Endothelial cell of umbilical vein (primary cell): ENCODE results near the gene CHRNA10. TPM values are rescaled to one million over a fixed set of nuclear protein-coding genes. Genes with fewer than 3 reads are reported as not detected.

ENCODE experiments used
- BruUV-seq: library from RNA; stranded (reverse); fragments of 400-500 nt; replicated peaks from 2 replicates; lab custom pipeline; 2021; lab: Mats Ljungman, UMichigan
- CTCF ChIA-PET: fragments of 300-600, 350-600 bp; sonication (Branson Sonifier 250); formaldehyde crosslinking; loops from one replicate; lab custom pipeline; 2021; ENCODE audit warnings: antibody characterized with exemption, inconsistent platforms; lab: Charles Lee
- POLR2A ChIA-PET: fragments of 300-600, 350-600 bp; sonication (Branson Sonifier 250); formaldehyde crosslinking; loops from one replicate; lab custom pipeline; 2021; ENCODE audit warnings: antibody characterized with exemption, inconsistent platforms; lab: Charles Lee
- DNase-seq: peaks from one replicate; pipeline ENCODE4 v3.0.0-alpha.2; 2011; ENCODE audit warnings: low read depth, low spot score
- FAIRE-seq: peaks from 2 replicates; lab custom pipeline; 2011; peaks lifted over from hg19 to GRCh38; lab: Jason Lieb, UNC
- H2AFZ ChIP-seq: 2 replicates; pipeline ENCODE4 v1.6.0; 2012; ENCODE audit warnings: low read depth, low read length, control low read depth, inconsistent platforms
- H3K27ac ChIP-seq: 2 replicates; pipeline ENCODE4 v1.5.1; 2011; ENCODE audit warnings: low read depth, mild to moderate bottlenecking, control low read depth, low read length, moderate library complexity; ENCODE audit not compliant: insufficient read depth
- H3K27me3 ChIP-seq, 2 experiments: 2 replicates each; pipeline versions ENCODE4 v1.6.0 to v1.6.1; 2011; ENCODE audit warnings: low read length in 2 of 2, mixed read lengths in 1 of 2; ENCODE audit not compliant: control insufficient read depth in 2 of 2, insufficient read depth in 2 of 2
- H3K36me3 ChIP-seq, 2 experiments: 2 replicates in 1 of 2; 3 replicates in 1 of 2; pipeline ENCODE4 v1.5.1; 2011; ENCODE audit warnings: low read length in 2 of 2, mild to moderate bottlenecking in 1 of 2, moderate library complexity in 1 of 2; ENCODE audit not compliant: control insufficient read depth in 2 of 2, insufficient read depth in 2 of 2; ENCODE audit errors: extremely low read depth in 1 of 2
- H3K4me1 ChIP-seq: 3 replicates; pipeline ENCODE4 v1.5.1; 2011; ENCODE audit warnings: mild to moderate bottlenecking, low read length; ENCODE audit not compliant: control insufficient read depth, insufficient read depth; ENCODE audit errors: extremely low read depth
- H3K4me2 ChIP-seq: 2 replicates; pipeline ENCODE4 v1.6.1; 2011; ENCODE audit warnings: low read length, control low read depth, mixed read lengths; ENCODE audit not compliant: insufficient read depth
- H3K4me3 ChIP-seq, 3 experiments: fragments of 200-600 bp in 1 of 3; sonication (generic), shearing (Covaris generic) in 1 of 3; replicated peaks in 1 of 3; 2 replicates each; pipeline ENCODE4 v1.5.1; 2011 to 2016; ENCODE audit warnings: control low read depth in 3 of 3, low read length in 3 of 3, mild to moderate bottlenecking in 2 of 3, inconsistent platforms in 1 of 3, low read depth in 1 of 3, moderate library complexity in 1 of 3; ENCODE audit not compliant: insufficient read depth in 1 of 3
- H3K79me2 ChIP-seq: 2 replicates; pipeline ENCODE4 v1.6.0; 2012; ENCODE audit warnings: low read length, inconsistent platforms; ENCODE audit not compliant: control insufficient read depth, insufficient read depth
- H3K9ac ChIP-seq: replicated peaks from 2 replicates; pipeline ENCODE3; 2011; ENCODE audit warnings: low read length, control low read depth; ENCODE audit not compliant: insufficient read depth; ENCODE audit errors: extremely low read depth
- H3K9me1 ChIP-seq: replicated peaks from 3 replicates; pipeline ENCODE4 v1.6.0; 2011; ENCODE audit warnings: mild to moderate bottlenecking, low read length; ENCODE audit not compliant: control insufficient read depth, insufficient read depth; ENCODE audit errors: extremely low read depth
- H3K9me3 ChIP-seq: replicated peaks from 2 replicates; pipeline ENCODE4 v1.5.1; 2012; ENCODE audit warnings: low read length, inconsistent platforms; ENCODE audit not compliant: control insufficient read depth, insufficient read depth
- H4K20me1 ChIP-seq: replicated peaks from 2 replicates; pipeline ENCODE3; 2011; ENCODE audit warnings: mild to moderate bottlenecking, low read length; ENCODE audit not compliant: control insufficient read depth, insufficient read depth; ENCODE audit errors: extremely low read depth
- EZH2 ChIP-seq: IDR thresholded peaks from 2 replicates; pipeline ENCODE4 v1.6.1; 2012; ENCODE audit warnings: borderline replicate concordance, low read depth, mild to moderate bottlenecking, moderate library complexity, low read length, inconsistent platforms; ENCODE audit not compliant: severe bottlenecking
- FOS ChIP-seq: IDR thresholded peaks from 2 replicates; pipeline ENCODE4 v1.6.1; 2011; ENCODE audit warnings: mild to moderate bottlenecking, low read length, moderate library complexity, borderline replicate concordance; ENCODE audit not compliant: insufficient read depth
- GATA2 ChIP-seq: IDR thresholded peaks from 2 replicates; pipeline ENCODE4 v1.7.0; 2011; ENCODE audit warnings: low read depth, mild to moderate bottlenecking, moderate library complexity, mixed read lengths, low read length; ENCODE audit not compliant: insufficient read length, insufficient read depth
- JUN ChIP-seq: IDR thresholded peaks from 2 replicates; pipeline ENCODE4 v1.6.1; 2011; ENCODE audit warnings: borderline replicate concordance, low read depth; ENCODE audit not compliant: insufficient read length, insufficient read depth
- MYC ChIP-seq: IDR thresholded peaks from one replicate; pipeline ENCODE4 v1.6.1; 2011; ENCODE audit warnings: mild to moderate bottlenecking, low read depth, low read length
- POLR2A ChIP-seq: IDR thresholded peaks from 2 replicates; pipeline ENCODE4 v1.6.1; 2012; ENCODE audit warnings: low read depth, mild to moderate bottlenecking, control low read depth, low read length
- POLR2AphosphoS5 ChIP-seq: IDR thresholded peaks from 2 replicates; pipeline ENCODE4 v1.6.1; 2012; ENCODE audit warnings: low read depth, mild to moderate bottlenecking, control low read depth, low read length, moderate library complexity; ENCODE audit not compliant: insufficient read depth
- dilution Hi-C: fragments of 300-500 bp; cut with MboI; formaldehyde crosslinking; loops from one replicate; pipeline ENCODE4 v1.15.0; 2019; ENCODE audit warnings: low sequenced_read_pairs; ENCODE audit not compliant: extremely low pct_ligation_motif_present
- intact Hi-C: fragments of 100-400 bp; cut with micrococcal nuclease; formaldehyde crosslinking; loops from one replicate; pipeline ENCODE4 v1.10.0; 2022
- polyA plus RNA-seq, 4 experiments: library from polyadenylated mRNA; depleted of rRNA in 3 of 4; stranded (reverse) in 3 of 4; unstranded in 1 of 4; fragments of >200 nt; gene quantifications; 2 replicates each; pipeline versions ENCODE4 v1.2.1 to v1.2.3, GENCODE V29; 2011 to 2012; ENCODE audit warnings: missing spikeins in 1 of 4
- total RNA-seq: library from RNA; stranded (reverse); gene quantifications from 2 replicates; pipeline ENCODE4 v1.2.3, GENCODE V29; 2021
- TF ChIP-seq, protein P1 (sequence below), 2 donors: IDR thresholded peaks; 1 replicate in 1 of 2; 2 replicates in 1 of 2; pipeline ENCODE4 v1.5.1; 2011; ENCODE audit warnings: low read length in 2 of 2, mild to moderate bottlenecking in 2 of 2, moderate library complexity in 2 of 2, control low read depth in 1 of 2, inconsistent platforms in 1 of 2, low read depth in 1 of 2; ENCODE audit not compliant: insufficient read depth in 1 of 2; ENCODE audit errors: extremely low read depth in 1 of 2
- TF ChIP-seq, protein P2 (sequence below): IDR thresholded peaks from 2 replicates; pipeline ENCODE4 v1.6.1; 2011; ENCODE audit not compliant: insufficient read depth, insufficient read length

CHRNA10 gene
- total and polyA plus RNA-seq, 2 donors (not counting 3 experiments of a cell fraction or from before 2014, with no cell fraction given) = 1.1 to 1.8 TPM

DNA sequence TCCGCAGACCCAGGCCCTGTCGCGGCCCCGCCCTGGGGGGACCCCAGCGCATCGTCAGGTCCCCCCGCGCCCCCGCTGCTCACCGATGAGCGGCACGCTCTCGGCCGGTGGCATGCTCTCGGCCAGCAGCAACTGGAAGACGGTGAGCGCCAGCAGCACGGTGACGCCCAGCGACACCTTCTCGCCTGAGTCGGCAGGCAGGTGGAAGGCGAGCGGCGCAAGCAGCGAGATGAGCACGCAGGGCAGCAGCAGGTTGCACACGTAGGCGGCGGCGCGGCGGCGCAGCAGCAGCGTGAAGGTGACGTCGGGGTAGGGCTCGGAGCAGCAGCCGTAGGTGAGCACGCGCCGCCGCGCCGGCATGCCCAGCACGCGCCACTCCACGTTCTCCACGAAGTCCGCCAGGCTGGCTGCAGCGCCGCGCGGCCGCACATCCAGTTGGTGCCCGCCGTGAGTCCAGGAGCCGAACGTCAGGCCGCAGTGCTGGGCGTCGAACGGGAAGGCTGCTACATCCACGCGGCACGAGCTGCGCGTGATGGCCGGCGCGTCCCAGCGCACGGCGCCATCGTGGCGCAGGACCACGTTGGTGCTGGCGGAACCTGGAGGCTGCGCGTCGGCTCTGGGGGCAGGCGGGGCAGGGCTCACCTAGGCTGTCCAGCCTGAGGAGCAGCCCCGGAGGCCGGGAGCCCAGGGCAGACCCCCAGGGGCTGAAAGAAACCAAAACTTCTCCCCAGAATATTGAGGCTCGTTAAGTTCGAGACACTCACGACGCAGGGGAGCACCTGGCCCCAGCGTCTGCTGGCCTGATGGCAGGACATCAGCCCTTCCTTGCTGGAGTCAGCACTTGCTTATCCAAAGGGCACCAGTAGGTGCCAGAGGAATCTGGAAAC is 3.8 kb downstream of the CHRNA10 start:
- Histone ChIP-seq H4K20me1 (no peaks in the 10 kb centered on the region), H3K27ac (no peak overlapping the region), H3K9me1 (no peaks in the 10 kb centered on the region), H3K79me2 (no peaks in the 10 kb centered on the region), H2AFZ (no peak overlapping the region), H3K36me3 (peaks cover 0 to 20% of the 10 kb centered on the region in 2 experiments), H3K4me3 (no peak overlapping the region), H3K4me1 (no peaks in the 10 kb centered on the region), H3K4me2 (no peak overlapping the region), H3K27me3 (no peaks in the 10 kb centered on the region), H3K9ac (no peak overlapping the region), H3K9me3 (no peaks in the 10 kb centered on the region)
- POLR2A ChIA-PET = no interaction called here
- intact Hi-C loops (no loop called here), dilution Hi-C loops (no loop called here)
- FAIRE-seq = no peak
- TF ChIP-seq, protein P1, sequence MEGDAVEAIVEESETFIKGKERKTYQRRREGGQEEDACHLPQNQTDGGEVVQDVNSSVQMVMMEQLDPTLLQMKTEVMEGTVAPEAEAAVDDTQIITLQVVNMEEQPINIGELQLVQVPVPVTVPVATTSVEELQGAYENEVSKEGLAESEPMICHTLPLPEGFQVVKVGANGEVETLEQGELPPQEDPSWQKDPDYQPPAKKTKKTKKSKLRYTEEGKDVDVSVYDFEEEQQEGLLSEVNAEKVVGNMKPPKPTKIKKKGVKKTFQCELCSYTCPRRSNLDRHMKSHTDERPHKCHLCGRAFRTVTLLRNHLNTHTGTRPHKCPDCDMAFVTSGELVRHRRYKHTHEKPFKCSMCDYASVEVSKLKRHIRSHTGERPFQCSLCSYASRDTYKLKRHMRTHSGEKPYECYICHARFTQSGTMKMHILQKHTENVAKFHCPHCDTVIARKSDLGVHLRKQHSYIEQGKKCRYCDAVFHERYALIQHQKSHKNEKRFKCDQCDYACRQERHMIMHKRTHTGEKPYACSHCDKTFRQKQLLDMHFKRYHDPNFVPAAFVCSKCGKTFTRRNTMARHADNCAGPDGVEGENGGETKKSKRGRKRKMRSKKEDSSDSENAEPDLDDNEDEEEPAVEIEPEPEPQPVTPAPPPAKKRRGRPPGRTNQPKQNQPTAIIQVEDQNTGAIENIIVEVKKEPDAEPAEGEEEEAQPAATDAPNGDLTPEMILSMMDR (IDR thresholded peaks at IDR 0.05; ENCODE audit: extremely low read depth in 1 of 2, insufficient read depth in 1 of 2, low read depth in 1 of 2, low read length in 2 of 2) = no peak
- TF ChIP-seq POLR2AphosphoS5 (no peak), FOS (no peak), GATA2 (no peak), POLR2A (no peak), EZH2 (no peak), JUN (no peak), MYC (no peak)
- TF ChIP-seq, protein P2, sequence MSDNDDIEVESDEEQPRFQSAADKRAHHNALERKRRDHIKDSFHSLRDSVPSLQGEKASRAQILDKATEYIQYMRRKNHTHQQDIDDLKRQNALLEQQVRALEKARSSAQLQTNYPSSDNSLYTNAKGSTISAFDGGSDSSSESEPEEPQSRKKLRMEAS = no peak
- BruUV-seq = no TSS peak
- DNase-seq = no peak
- CTCF ChIA-PET = no interaction called here
